ENCODE measurements around the gene SLC17A7. TPM values are rescaled to one million over a fixed set of nuclear protein-coding genes. Genes with fewer than 3 reads are reported as not detected.

SLC17A7 gene
- total RNA-seq, 1 donor from 2014 or later, result 0.99 TPM

GRCh38 chr19:49387936-49388372 is 53.4 kb downstream of the SLC17A7 start, which contains the start of gene KASH5:
Gene KASH5, plus strand, starts transcription at chr19:49388249. Its CDS starts 2,635 bp downstream, at chr19:49390884.
- Histone ChIP-seq H3K9me3 (replicated peaks) (peaks cover 7% of the 10 kb centered on the region), H3K36me3 (no peaks in the 10 kb centered on the region), H3K4me3 (peak within 1 kb of the TSS; percentile 40), H3K27ac (replicated peaks) (no peak within 1 kb of the TSS), H3K4me1 (no peaks in the 10 kb centered on the region), H3K27me3 (ENCODE audit: low read depth) (peaks cover 78% of the 10 kb centered on the region)
- DNase-seq, result peak; percentile 72
- no peak for TF ChIP-seq CTCF (IDR thresholded peaks at IDR 0.05; ENCODE audit: borderline replicate concordance)
- intact Hi-C loops (cut with micrococcal nuclease), result no loop called here

- DNase-seq, result no peak
- Histone ChIP-seq H3K4me3 (no peak overlapping the region), H3K27me3 (ENCODE audit: low read depth) (peaks cover 62% of the 10 kb centered on the region), H3K36me3 (no peaks in the 10 kb centered on the region), H3K9me3 (replicated peaks) (peaks cover 23% of the 10 kb centered on the region), H3K27ac (replicated peaks) (no peak overlapping the region), H3K4me1 (no peaks in the 10 kb centered on the region)
- TF ChIP-seq CTCF (IDR thresholded peaks at IDR 0.05; ENCODE audit: borderline replicate concordance), result no peak
- intact Hi-C loops (cut with micrococcal nuclease), result no loop called here
Measured at GRCh38 chr19:49383599-49383998, 57.7 kb downstream of the SLC17A7 start.

GRCh38 chr19:49382639-49383038 is 58.7 kb downstream of the SLC17A7 start:
- no peak for DNase-seq
- Histone ChIP-seq H3K36me3 (no peaks in the 10 kb centered on the region), H3K4me3 (no peak overlapping the region), H3K9me3 (replicated peaks) (peaks cover 23% of the 10 kb centered on the region), H3K27ac (replicated peaks) (no peak overlapping the region), H3K27me3 (ENCODE audit: low read depth) (peaks cover 53% of the 10 kb centered on the region), H3K4me1 (no peaks in the 10 kb centered on the region)
- intact Hi-C loops (cut with micrococcal nuclease), result no loop called here
- no peak for TF ChIP-seq CTCF (IDR thresholded peaks at IDR 0.05; ENCODE audit: borderline replicate concordance)

- no peak for TF ChIP-seq CTCF (IDR thresholded peaks at IDR 0.05; ENCODE audit: borderline replicate concordance)
- no peak for DNase-seq
- intact Hi-C loops (cut with micrococcal nuclease), result no loop called here
- Histone ChIP-seq H3K27me3 (ENCODE audit: low read depth) (peaks cover 53% of the 10 kb centered on the region), H3K27ac (replicated peaks) (no peak overlapping the region), H3K36me3 (no peaks in the 10 kb centered on the region), H3K9me3 (replicated peaks) (peaks cover 23% of the 10 kb centered on the region), H3K4me3 (no peak overlapping the region), H3K4me1 (no peaks in the 10 kb centered on the region)
Measured at GRCh38 chr19:49380391-49380790, 60.9 kb downstream of the SLC17A7 start.

Other genes starting within 250 kb of the SLC17A7 start
- gene SLC6A16, start 116.3 kb downstream of the SLC17A7 start, total RNA-seq, result 1.1 TPM
- gene CD37, start 106.1 kb downstream of the SLC17A7 start, total RNA-seq, result 3.7 TPM
- gene TEAD2, start 79.1 kb downstream of the SLC17A7 start, total RNA-seq, result 44.1 TPM
- not detected for gene DKKL1, start 77.7 kb downstream of the SLC17A7 start, total RNA-seq
- not detected for gene KASH5, start 53.3 kb downstream of the SLC17A7 start, total RNA-seq
- not detected for gene PTH2, start 18.1 kb downstream of the SLC17A7 start, total RNA-seq
- 0.14 TPM for gene GFY, start 16.1 kb downstream of the SLC17A7 start, total RNA-seq
- gene PIH1D1, start 10.3 kb upstream of the SLC17A7 start, total RNA-seq, result 24.7 TPM
- gene ALDH16A1, start 11.7 kb upstream of the SLC17A7 start, total RNA-seq, result 9.6 TPM
- 3.1 TPM for gene FLT3LG, start 32.7 kb upstream of the SLC17A7 start, total RNA-seq
- gene RPL13A, start 46.1 kb upstream of the SLC17A7 start, total RNA-seq, result 1,308 TPM
- 998 TPM for gene RPS11, start 54.9 kb upstream of the SLC17A7 start, total RNA-seq
- gene FCGRT, start 71.1 kb upstream of the SLC17A7 start, total RNA-seq, result 80.9 TPM
- gene RCN3, start 86.5 kb upstream of the SLC17A7 start, total RNA-seq, result 7.5 TPM
- 47.3 TPM for gene NOSIP, start 139.0 kb upstream of the SLC17A7 start, total RNA-seq
- 0.88 TPM for gene PRRG2, start 139.8 kb upstream of the SLC17A7 start, total RNA-seq
- 15.5 TPM for gene PRR12, start 149.7 kb upstream of the SLC17A7 start, total RNA-seq
- 116 TPM for gene RRAS, start 198.6 kb upstream of the SLC17A7 start, total RNA-seq
- gene SCAF1, start 200.7 kb upstream of the SLC17A7 start, total RNA-seq, result 38.8 TPM
- 34.5 TPM for gene IRF3, start 224.3 kb upstream of the SLC17A7 start, total RNA-seq
- gene BCL2L12, start 224.4 kb upstream of the SLC17A7 start, total RNA-seq, result 11.4 TPM
- 112 TPM for gene PRMT1, start 235.7 kb upstream of the SLC17A7 start, total RNA-seq
- 0.49 TPM for gene ADM5, start 248.1 kb upstream of the SLC17A7 start, total RNA-seq
- gene CPT1C, start 249.6 kb upstream of the SLC17A7 start, total RNA-seq, result 2.5 TPM

Measured in left ventricle myocardium inferior (tissue), 1 donor.